ENCODE data around the gene TMEM132E. TPM values are rescaled to one million over a fixed set of nuclear protein-coding genes. Genes with fewer than 3 reads are reported as not detected.

Gene TMEM132E
- total RNA-seq, 2 donors from 2014 or later, result 0.24 to 0.26 TPM

GRCh38 chr17:34556384-34556783 lies 23.0 kb upstream of the TMEM132E start:
- no peaks in the 10 kb centered on the region for H3K9me3 ChIP-seq
- H3K4me1 ChIP-seq, result no peaks in the 10 kb centered on the region
- no peaks in the 10 kb centered on the region for H3K36me3 ChIP-seq
- no peak overlapping the region for H3K27ac ChIP-seq
- no peak for DNase-seq (ENCODE audit: low spot score)
- peaks cover 0 to 3% of the 10 kb centered on the region in 2 donors for H3K27me3 ChIP-seq
- no peak for TF ChIP-seq CTCF (IDR thresholded peaks at IDR 0.05)
- H3K4me3 ChIP-seq, result no peak overlapping the region

GRCh38 chr17:34556931-34557330 lies 22.5 kb upstream of the TMEM132E start:
- no peaks in the 10 kb centered on the region for H3K27me3 ChIP-seq
- DNase-seq (ENCODE audit: low spot score), result no peak
- no peaks in the 10 kb centered on the region for H3K9me3 ChIP-seq
- no peak overlapping the region for H3K4me3 ChIP-seq
- H3K36me3 ChIP-seq, result no peaks in the 10 kb centered on the region
- H3K4me1 ChIP-seq, result no peaks in the 10 kb centered on the region
- no peak overlapping the region for H3K27ac ChIP-seq
- TF ChIP-seq CTCF (IDR thresholded peaks at IDR 0.05), result no peak

- DNase-seq (ENCODE audit: low spot score), result no peak
- no peaks in the 10 kb centered on the region for H3K9me3 ChIP-seq
- H3K4me3 ChIP-seq, result no peak overlapping the region
- H3K36me3 ChIP-seq, result no peaks in the 10 kb centered on the region
- H3K4me1 ChIP-seq, result no peaks in the 10 kb centered on the region
- H3K27me3 ChIP-seq, result no peaks in the 10 kb centered on the region
- no peak overlapping the region for H3K27ac ChIP-seq
- no peak for TF ChIP-seq CTCF (IDR thresholded peaks at IDR 0.05)
Observed at GRCh38 chr17:34561328-34561727, 18.1 kb upstream of the TMEM132E start.

- H3K4me3 ChIP-seq, result no peak overlapping the region
- H3K27ac ChIP-seq, result no peak overlapping the region
- no peak for DNase-seq (ENCODE audit: low spot score)
- TF ChIP-seq CTCF (IDR thresholded peaks at IDR 0.05), result peak in 1 of 2 donors; percentile 35
- H3K9me3 ChIP-seq, result no peaks in the 10 kb centered on the region
- no peaks in the 10 kb centered on the region for H3K36me3 ChIP-seq
- H3K4me1 ChIP-seq, result no peaks in the 10 kb centered on the region
- no peaks in the 10 kb centered on the region for H3K27me3 ChIP-seq
Observed at GRCh38 chr17:34562387-34562786, 17.0 kb upstream of the TMEM132E start.

- H3K27me3 ChIP-seq, result peaks cover 0 to under 1% of the 10 kb centered on the region in 2 donors
- no peak overlapping the region for H3K27ac ChIP-seq
- no peak for TF ChIP-seq CTCF (IDR thresholded peaks at IDR 0.05)
- no peaks in the 10 kb centered on the region for H3K36me3 ChIP-seq
- no peak overlapping the region for H3K4me3 ChIP-seq
- no peak for DNase-seq (ENCODE audit: low spot score)
- no peaks in the 10 kb centered on the region for H3K4me1 ChIP-seq
- no peaks in the 10 kb centered on the region for H3K9me3 ChIP-seq
Observed at GRCh38 chr17:34565713-34566112, 13.7 kb upstream of the TMEM132E start.

GRCh38 chr17:34566201-34566600 lies 13.2 kb upstream of the TMEM132E start:
- Histone ChIP-seq H3K36me3 (no peaks in the 10 kb centered on the region), H3K4me1 (no peaks in the 10 kb centered on the region), H3K27ac (no peak overlapping the region), H3K4me3 (no peak overlapping the region), H3K27me3 (peaks cover 0 to 3% of the 10 kb centered on the region in 2 donors), H3K9me3 (no peaks in the 10 kb centered on the region)
- TF ChIP-seq CTCF (IDR thresholded peaks at IDR 0.05), result no peak
- no peak for DNase-seq (ENCODE audit: low spot score)
